HepG2 (cell line): ENCODE data around the gene FMOD. TPM values are rescaled to one million over a fixed set of nuclear protein-coding genes. Genes with fewer than 3 reads are reported as not detected.

Source experiments
- ATAC-seq: fragments of 200-7000 bp; cut with Tn5 transposase; 3 replicates; pipeline ENCODE4 v1.9.1; 2020; ENCODE audit warnings: mild to moderate bottlenecking, moderate library complexity
- BruUV-seq: library from RNA; stranded (reverse); fragments of 400-500 nt; replicated peaks from 2 replicates; lab custom pipeline; 2021; lab: Mats Ljungman, UMichigan
- CTCF ChIA-PET: fragments of 300-600 bp; formaldehyde crosslinking; extraction: SDS; loops from one replicate; lab custom pipeline; 2021; ENCODE audit warnings: low total read pairs, inconsistent platforms, low intra/inter-chr PET ratio; lab: Yijun Ruan, JAX
- POLR2A ChIA-PET: fragments of 350-600 bp; sonication (Branson Sonifier 250); formaldehyde crosslinking; loops from one replicate; lab custom pipeline; 2020; ENCODE audit warnings: antibody characterized with exemption, inconsistent platforms; lab: Yijun Ruan, JAX
- DNase-seq: peaks from one replicate; pipeline ENCODE4 v3.0.0-alpha.2; 2015; ENCODE audit warnings: low spot score
- FAIRE-seq: peaks from 3 replicates; lab custom pipeline; 2011; peaks lifted over from hg19 to GRCh38; lab: Jason Lieb, UNC
- H2AFZ ChIP-seq: one replicate; pipeline ENCODE4 v1.6.1; 2011; ENCODE audit warnings: low read length, inconsistent platforms
- H3K27ac ChIP-seq: fragments of 300-600 bp; 3 replicates; pipeline ENCODE4 v1.8.0; 2011; ENCODE audit warnings: mixed run types, mild to moderate bottlenecking, mixed read lengths, low read length, inconsistent platforms; ENCODE audit not compliant: insufficient read depth; ENCODE audit errors: extremely low read length
- H3K27me3 ChIP-seq, 2 experiments: fragments of 200-600 bp in 1 of 2; 2 replicates in 1 of 2; 3 replicates in 1 of 2; pipeline versions ENCODE4 v1.6.0 to v1.8.0; 2011; ENCODE audit warnings: low read length in 2 of 2, mild to moderate bottlenecking in 2 of 2, moderate library complexity in 2 of 2, inconsistent platforms in 1 of 2; ENCODE audit not compliant: insufficient read depth in 2 of 2, control insufficient read depth in 1 of 2
- H3K36me3 ChIP-seq, 2 experiments: fragments of 200-600 bp in 1 of 2; replicated peaks in 1 of 2; 2 replicates in 1 of 2; 3 replicates in 1 of 2; pipeline versions ENCODE4 v1.5.1 to v1.8.0; 2011; ENCODE audit warnings: low read length in 2 of 2, inconsistent platforms in 1 of 2; ENCODE audit not compliant: insufficient read depth in 2 of 2, control insufficient read depth in 1 of 2
- H3K4me1 ChIP-seq: 2 replicates; pipeline ENCODE4 v1.5.1; 2012; ENCODE audit warnings: low read length, inconsistent platforms; ENCODE audit not compliant: insufficient read depth
- H3K4me2 ChIP-seq: 2 replicates; pipeline ENCODE4 v1.6.0; 2011; ENCODE audit warnings: low read depth, low read length, inconsistent platforms
- H3K4me3 ChIP-seq, 3 experiments: fragments of 200-600 bp in 1 of 3; sonication (generic), shearing (Covaris generic) in 1 of 3; replicated peaks in 1 of 3; 2 replicates each; pipeline ENCODE4 v1.5.1; 2011 to 2016; ENCODE audit warnings: low read length in 3 of 3, inconsistent platforms in 2 of 3, low read depth in 2 of 3, mild to moderate bottlenecking in 2 of 3, control low read depth in 1 of 3, mixed read lengths in 1 of 3; ENCODE audit not compliant: insufficient read depth in 1 of 3
- H3K79me2 ChIP-seq: one replicate; pipeline ENCODE4 v1.6.1; 2011; ENCODE audit warnings: low read length, inconsistent platforms; ENCODE audit not compliant: insufficient read depth
- H3K9ac ChIP-seq: 2 replicates; pipeline ENCODE4 v1.6.0; 2011; ENCODE audit warnings: mild to moderate bottlenecking, low read depth, low read length, inconsistent platforms; ENCODE audit not compliant: insufficient read depth
- H3K9me3 ChIP-seq: 2 replicates; pipeline ENCODE4 v1.5.1; 2012; ENCODE audit warnings: mild to moderate bottlenecking, low read length
- H4K20me1 ChIP-seq: 2 replicates; pipeline ENCODE4 v1.6.0; 2011; ENCODE audit warnings: inconsistent platforms, mild to moderate bottlenecking, low read length, moderate library complexity; ENCODE audit not compliant: insufficient read depth
- ERF ChIP-seq: IDR thresholded peaks from 2 replicates; pipeline ENCODE4 v1.6.1; 2018; ENCODE audit warnings: missing biosample characterization, missing genetic modification reagents
- KAT7 ChIP-seq: IDR thresholded peaks from 2 replicates; pipeline ENCODE4 v1.6.1; 2018; ENCODE audit warnings: borderline replicate concordance, missing compliant biosample characterization
- MYC ChIP-seq: sonication (generic); formaldehyde crosslinking; IDR thresholded peaks from 2 replicates; pipeline ENCODE4 v1.9.0; 2021; ENCODE audit warnings: missing genetic modification reagents, borderline replicate concordance
- NFRKB ChIP-seq: fragments of 450-650 bp; IDR thresholded peaks from 2 replicates; pipeline ENCODE4 v1.6.1; 2017
- SAFB2 ChIP-seq: sonication (generic); formaldehyde crosslinking; IDR thresholded peaks from 2 replicates; pipeline ENCODE4 v1.5.1; 2020; ENCODE audit warnings: missing genetic modification reagents, low read depth, mild to moderate bottlenecking, borderline replicate concordance
- ZNF547 ChIP-seq: sonication (generic); formaldehyde crosslinking; IDR thresholded peaks from 2 replicates; pipeline ENCODE4 v1.5.1; 2020; ENCODE audit warnings: mild to moderate bottlenecking, missing genetic modification reagents
- ZNF7 ChIP-seq: IDR thresholded peaks from 2 replicates; pipeline ENCODE4 v1.6.1; 2016; ENCODE audit warnings: missing biosample characterization, missing genetic modification reagents
- WGBS: methylation state at CpG from one replicate; pipeline ENCODE4 v1.1.6; 2017; ENCODE audit warnings: low lambda C conversion rate; 5-methylcytosine and 5-hydroxymethylcytosine counted together
- in situ Hi-C: cut with HindIII; loops from 2 replicates; pipeline ENCODE4 v1.10.0; 2017; ENCODE audit warnings: low pct_unique_long_range_greater_than_20kb; ENCODE audit not compliant: extremely low pct_ligation_motif_present
- intact Hi-C: fragments of 100-400 bp; cut with micrococcal nuclease; formaldehyde crosslinking; loops from one replicate; pipeline ENCODE4 v1.10.0; 2022; ENCODE audit not compliant: unreplicated experiment
- polyA plus RNA-seq, 8 experiments: library from polyadenylated mRNA; depleted of rRNA in 3 of 8; stranded (reverse) in 7 of 8; unstranded in 1 of 8; fragments of >200 nt; fragmentation: Illumina TruSeq in 4 of 8; extraction: Trizol in 4 of 8; gene quantifications; 2 replicates each; pipeline versions ENCODE4 v1.2.1 to v1.2.3, GENCODE V29; 2011 to 2016; ENCODE audit warnings: low read depth in 4 of 8, missing spikeins in 1 of 8, mixed read lengths in 1 of 8; ENCODE audit not compliant: insufficient read depth in 1 of 8
- total RNA-seq, 5 experiments: library from RNA; depleted of rRNA; stranded (reverse); fragments of >200 nt; fragmentation: Illumina TruSeq; extraction: Trizol; gene quantifications; 2 replicates each; pipeline ENCODE4 v1.2.3, GENCODE V29; 2016; ENCODE audit warnings: low read depth in 1 of 5

FMOD gene
- total and polyA plus RNA-seq, 2 of the 13 experiments (the other 11 are each of a cell fraction or from before 2014, with no cell fraction given): 0.08 TPM; not detected in 1

DNA sequence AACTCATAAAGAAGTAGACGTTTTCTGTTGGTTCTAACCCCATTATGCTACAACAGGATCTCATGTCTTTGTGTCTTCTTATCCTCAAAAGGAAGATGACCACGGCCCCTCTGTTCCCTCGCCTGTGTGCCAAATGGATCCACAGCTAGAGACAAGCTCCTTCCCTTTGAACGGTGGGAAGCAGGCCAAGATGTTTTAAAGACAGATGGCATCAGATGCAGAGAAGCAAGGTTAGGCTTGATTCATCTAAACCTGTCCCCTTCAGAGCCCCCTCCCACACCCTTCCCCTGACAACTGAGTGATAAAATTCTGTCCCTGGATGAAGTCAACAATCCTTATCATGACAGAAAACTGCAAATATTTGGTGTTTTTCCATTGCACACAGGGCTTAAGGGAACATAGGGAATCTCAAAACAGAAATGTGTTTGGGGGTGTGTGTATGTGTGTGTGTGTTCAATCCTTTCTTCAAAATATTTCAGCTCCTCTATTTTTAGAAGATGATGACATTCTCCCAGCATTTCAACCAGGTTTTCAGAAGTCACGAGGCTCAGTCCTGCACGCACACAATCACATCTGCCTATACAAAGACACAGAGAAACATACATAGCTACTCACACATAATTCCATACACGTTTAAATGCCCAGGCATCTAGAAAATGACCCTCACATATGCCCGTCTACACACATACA lies 27.8 kb upstream of the FMOD start:
- Histone ChIP-seq H3K4me3 (no peak overlapping the region), H3K27ac (no peak overlapping the region), H3K27me3 (no peaks in the 10 kb centered on the region; a peak in 1 of 5 replicates), H3K79me2 (no peaks in the 10 kb centered on the region), H2AFZ (no peak overlapping the region), H3K9me3 (no peaks in the 10 kb centered on the region), H3K36me3 (no peaks in the 10 kb centered on the region), H3K9ac (no peak overlapping the region), H4K20me1 (no peaks in the 10 kb centered on the region), H3K4me1 (no peaks in the 10 kb centered on the region), H3K4me2 (no peak overlapping the region)
- ATAC-seq (no peak), FAIRE-seq (no peak), DNase-seq (no peak)
- WGBS: 10% methylated on average over 8 of the region's 8 CpGs
- intact Hi-C loops: no loop called here
- in situ Hi-C loops: no loop called here
- no peak for TF ChIP-seq ZNF7 (CRISPR knock-in tag)
- POLR2A ChIA-PET: no interaction called here
- CTCF ChIA-PET: no interaction called here
- no TSS peak for BruUV-seq

DNA sequence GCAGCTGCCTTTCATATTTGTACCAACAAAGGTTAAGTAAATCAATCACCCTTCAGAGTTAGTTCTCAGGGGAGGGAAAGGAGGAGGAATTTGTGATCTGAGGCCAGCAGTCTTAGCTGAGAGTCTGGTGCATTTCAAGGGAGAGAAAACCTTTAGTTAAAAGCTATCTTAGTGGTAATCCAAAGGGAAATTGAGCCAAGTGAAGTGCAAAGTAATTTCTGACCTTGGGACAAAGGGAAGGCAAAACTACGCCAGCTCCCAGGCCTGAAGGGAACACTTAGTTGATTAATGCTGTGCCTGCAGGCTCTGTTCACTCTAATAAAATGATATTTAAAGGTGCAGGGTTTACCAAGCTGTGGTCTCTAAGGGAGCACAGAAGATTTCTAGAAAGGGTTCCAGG lies 23.1 kb upstream of the FMOD start:
- ChIA-PET POLR2A (no interaction called here), CTCF (no interaction called here)
- H2AFZ ChIP-seq: no peak overlapping the region
- no peaks in the 10 kb centered on the region for H3K36me3 ChIP-seq
- no peaks in the 10 kb centered on the region for H3K9me3 ChIP-seq
- H3K9ac ChIP-seq: no peak overlapping the region
- H3K27me3 ChIP-seq: no peaks in the 10 kb centered on the region; a peak in 1 of 5 replicates
- H4K20me1 ChIP-seq: no peaks in the 10 kb centered on the region
- WGBS: 18% methylated on average over 1 of the region's 1 CpG
- no peaks in the 10 kb centered on the region for H3K4me1 ChIP-seq
- H3K79me2 ChIP-seq: no peaks in the 10 kb centered on the region
- no peak overlapping the region for H3K4me2 ChIP-seq
- no peak overlapping the region for H3K27ac ChIP-seq
- TF ChIP-seq SAFB2 (CRISPR knock-in tag) (no peak), NFRKB (no peak), ZNF547 (CRISPR knock-in tag) (no peak), MYC (CRISPR knock-in tag) (no peak), KAT7 (CRISPR knock-in tag) (no peak), ERF (CRISPR knock-in tag) (no peak)
- intact Hi-C loops: no loop called here
- FAIRE-seq (no peak), ATAC-seq (no peak), DNase-seq (no peak)
- no peak overlapping the region for H3K4me3 ChIP-seq
- in situ Hi-C loops: no loop called here
- no TSS peak for BruUV-seq
